K562 (cell line): Measurements from ENCODE around the gene MYO1D. TPM values are rescaled to one million over a fixed set of nuclear protein-coding genes. Genes with fewer than 3 reads are reported as not detected.

Experiments
- ARID4B ChIP-seq: sonication (generic); formaldehyde crosslinking; IDR thresholded peaks from 2 replicates; pipeline ENCODE4 v1.8.0; 2022; ENCODE audit warnings: mild to moderate bottlenecking, missing genetic modification reagents
- BDP1 ChIP-seq: IDR thresholded peaks from 3 replicates; pipeline ENCODE4 v1.6.1; 2011; ENCODE audit not compliant: insufficient read length, insufficient read depth
- E2F6 ChIP-seq, 2 experiments: IDR thresholded peaks; 2 replicates each; pipeline ENCODE4 v1.6.1; 2011; ENCODE audit warnings: borderline replicate concordance in 1 of 2, control low read depth in 1 of 2, low read depth in 1 of 2, low read length in 1 of 2, mild to moderate bottlenecking in 1 of 2, mixed read lengths in 1 of 2, moderate library complexity in 1 of 2; ENCODE audit not compliant: insufficient read depth in 1 of 2, insufficient read length in 1 of 2, poor library complexity in 1 of 2, severe bottlenecking in 1 of 2; ENCODE audit errors: extremely low read depth in 1 of 2
- GABPB1 ChIP-seq: sonication (generic); formaldehyde crosslinking; IDR thresholded peaks from 2 replicates; pipeline ENCODE4 v1.8.0; 2022; ENCODE audit warnings: mild to moderate bottlenecking, missing genetic modification reagents
- GTF2B ChIP-seq: IDR thresholded peaks from 2 replicates; pipeline ENCODE4 v1.6.1; 2011; ENCODE audit not compliant: insufficient read length; ENCODE audit errors: extremely low read depth
- HCFC1 ChIP-seq: IDR thresholded peaks from 2 replicates; pipeline ENCODE4 v1.6.1; 2012; ENCODE audit warnings: low read depth, low read length, improper control_type of control experiment
- HINFP ChIP-seq: fragments of 450-650 bp; conservative IDR thresholded peaks from 2 replicates; pipeline ENCODE4 v1.6.1; 2016; ENCODE audit warnings: missing genetic modification characterization, low read depth, mild to moderate bottlenecking, control low read depth, missing compliant biosample characterization
- MCM3 ChIP-seq: fragments of 450-650 bp; IDR thresholded peaks from 2 replicates; pipeline ENCODE4 v1.6.1; 2016
- MNT ChIP-seq, 2 experiments: fragments of 450-650 bp; conservative IDR thresholded peaks; 2 replicates each; pipeline ENCODE4 v1.6.1; 2017; ENCODE audit warnings: mild to moderate bottlenecking in 2 of 2, moderate library complexity in 2 of 2
- NKRF ChIP-seq: fragments of 450-650 bp; IDR thresholded peaks from 2 replicates; pipeline ENCODE4 v1.6.1; 2016; ENCODE audit warnings: borderline replicate concordance
- PCBP2 ChIP-seq: fragments of 200-400 bp; formaldehyde crosslinking; IDR thresholded peaks from 2 replicates; pipeline ENCODE4 v1.6.1; 2018; ENCODE audit warnings: low read length, low read depth, mild to moderate bottlenecking, moderate library complexity; ENCODE audit not compliant: poor library complexity, severe bottlenecking
- POLR2G ChIP-seq: fragments of 200-400 bp; formaldehyde crosslinking; IDR thresholded peaks from 2 replicates; pipeline ENCODE4 v1.6.1; 2017; ENCODE audit warnings: low read depth, mild to moderate bottlenecking, antibody characterized with exemption, low read length, moderate library complexity
- TEAD4 ChIP-seq, 2 experiments: sonication (generic) in 1 of 2; formaldehyde crosslinking in 1 of 2; IDR thresholded peaks; 2 replicates each; pipeline versions ENCODE4 v1.6.1 to v1.8.0; 2012 to 2022; ENCODE audit warnings: borderline replicate concordance in 1 of 2, inconsistent platforms in 1 of 2, low read length in 1 of 2, mild to moderate bottlenecking in 1 of 2, missing genetic modification reagents in 1 of 2
- XRCC3 ChIP-seq: fragments of 450-650 bp; IDR thresholded peaks from 2 replicates; pipeline ENCODE4 v1.6.1; 2017; ENCODE audit warnings: mild to moderate bottlenecking, moderate library complexity
- polyA plus RNA-seq, 8 experiments: library from polyadenylated mRNA; depleted of rRNA in 4 of 8; stranded (reverse) in 5 of 8; unstranded in 3 of 8; fragments of >200 nt; fragmentation: Nextera tagmentation in 2 of 8; fragmentation: Illumina TruSeq in 1 of 8; extraction: Ambion mirVana in 2 of 8; extraction: Trizol in 1 of 8; gene quantifications; 2 replicates each; pipeline versions ENCODE4 v1.2.1 to v1.2.3, GENCODE V29; 2011 to 2014; ENCODE audit warnings: inconsistent platforms in 1 of 8, missing spikeins in 1 of 8
- total RNA-seq, 7 experiments: library from RNA; depleted of rRNA in 6 of 7; stranded (reverse); fragments of >200 nt in 6 of 7; fragmentation: Illumina TruSeq in 2 of 7; extraction: Trizol in 2 of 7; gene quantifications; 2 replicates each; pipeline versions ENCODE4 v1.2.1 to v1.2.3, GENCODE V29; 2011 to 2021; ENCODE audit warnings: low replicate concordance in 1 of 7

Gene MYO1D
- total and polyA plus RNA-seq, 9 of the 15 experiments (the other 6 are each of a cell fraction or from before 2014, with no cell fraction given), result 2.1 to 71.2 (median 45.4) TPM

GRCh38 chr17:32869345-32870026 lies 7.4 kb downstream of the MYO1D start (continued):
- TF ChIP-seq ARID4B (CRISPR knock-in tag) (no peak), GABPB1 (CRISPR knock-in tag) (no peak), GTF2B (no peak), MCM3 (no peak), MNT (conservative IDR thresholded peaks at IDR 0.05) (no peak), HCFC1 (no peak), POLR2G (no peak), E2F6 (IDR thresholded peaks at IDR 0.05; ENCODE audit: borderline replicate concordance in 1 of 2, extremely low read depth in 1 of 2, insufficient read depth in 1 of 2, insufficient read length in 1 of 2, low read depth in 1 of 2, low read length in 1 of 2, poor library complexity in 1 of 2, severe bottlenecking in 1 of 2) (no peak), TEAD4 (IDR thresholded peaks at IDR 0.05; ENCODE audit: low read length) (peak; percentile 29; the same call in 1 of the 2 replicates), TEAD4 (CRISPR knock-in tag; IDR thresholded peaks at IDR 0.05; ENCODE audit: borderline replicate concordance) (no peak), NKRF (no peak), BDP1 (no peak), PCBP2 (no peak), XRCC3 (no peak), HINFP (tag) (no peak)
